Measurements from ENCODE around the gene GPX2. TPM values are rescaled to one million over a fixed set of nuclear protein-coding genes. Genes with fewer than 3 reads are reported as not detected.

Gene GPX2
- total and polyA plus RNA-seq, 2 of the 4 experiments (the other 2 are of a cell fraction) = not detected

DNA sequence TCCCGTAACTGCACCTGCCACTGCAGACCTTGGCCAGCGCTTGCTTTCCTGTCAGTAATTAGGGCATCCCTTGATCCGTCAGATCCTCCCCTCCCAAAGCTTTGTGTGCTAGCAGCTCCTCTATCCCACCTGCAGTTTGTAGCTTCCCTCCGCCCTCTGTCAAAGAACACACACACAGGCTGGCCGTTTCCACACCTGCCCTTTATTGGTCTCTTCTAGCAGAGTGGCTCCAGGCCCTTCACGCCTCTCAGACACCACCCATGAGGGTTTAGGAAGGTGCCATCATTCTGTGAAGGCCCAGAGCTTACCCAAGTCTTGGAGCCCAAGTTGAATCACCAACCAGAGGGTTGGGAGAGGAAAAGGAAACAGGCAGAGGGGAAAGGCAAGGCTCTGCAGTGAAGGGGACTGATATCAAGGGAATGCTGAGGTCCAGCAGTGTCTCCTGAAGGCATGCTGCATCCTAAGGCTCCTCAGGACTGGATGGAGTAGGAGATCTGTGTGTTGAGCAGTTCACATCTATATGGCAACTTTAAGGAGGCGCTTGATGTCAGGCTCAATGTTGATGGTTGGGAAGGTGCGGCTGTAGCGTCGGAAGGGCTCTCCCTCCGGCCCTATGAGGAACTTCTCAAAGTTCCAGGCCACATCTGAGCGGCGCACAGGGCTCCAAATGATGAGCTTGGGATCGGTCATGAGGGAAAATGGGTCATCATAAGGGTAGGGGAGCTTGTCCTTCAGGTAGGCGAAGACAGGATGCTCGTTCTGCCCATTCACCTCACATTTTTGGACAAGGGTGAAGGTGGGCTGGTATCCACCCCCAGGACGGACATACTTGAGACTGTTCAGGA is 3.4 kb downstream of the GPX2 start (continued):
- TF ChIP-seq, protein P1, sequence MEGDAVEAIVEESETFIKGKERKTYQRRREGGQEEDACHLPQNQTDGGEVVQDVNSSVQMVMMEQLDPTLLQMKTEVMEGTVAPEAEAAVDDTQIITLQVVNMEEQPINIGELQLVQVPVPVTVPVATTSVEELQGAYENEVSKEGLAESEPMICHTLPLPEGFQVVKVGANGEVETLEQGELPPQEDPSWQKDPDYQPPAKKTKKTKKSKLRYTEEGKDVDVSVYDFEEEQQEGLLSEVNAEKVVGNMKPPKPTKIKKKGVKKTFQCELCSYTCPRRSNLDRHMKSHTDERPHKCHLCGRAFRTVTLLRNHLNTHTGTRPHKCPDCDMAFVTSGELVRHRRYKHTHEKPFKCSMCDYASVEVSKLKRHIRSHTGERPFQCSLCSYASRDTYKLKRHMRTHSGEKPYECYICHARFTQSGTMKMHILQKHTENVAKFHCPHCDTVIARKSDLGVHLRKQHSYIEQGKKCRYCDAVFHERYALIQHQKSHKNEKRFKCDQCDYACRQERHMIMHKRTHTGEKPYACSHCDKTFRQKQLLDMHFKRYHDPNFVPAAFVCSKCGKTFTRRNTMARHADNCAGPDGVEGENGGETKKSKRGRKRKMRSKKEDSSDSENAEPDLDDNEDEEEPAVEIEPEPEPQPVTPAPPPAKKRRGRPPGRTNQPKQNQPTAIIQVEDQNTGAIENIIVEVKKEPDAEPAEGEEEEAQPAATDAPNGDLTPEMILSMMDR (conservative IDR thresholded peaks at IDR 0.05; ENCODE audit: low read depth, low read length) = no peak

DNA sequence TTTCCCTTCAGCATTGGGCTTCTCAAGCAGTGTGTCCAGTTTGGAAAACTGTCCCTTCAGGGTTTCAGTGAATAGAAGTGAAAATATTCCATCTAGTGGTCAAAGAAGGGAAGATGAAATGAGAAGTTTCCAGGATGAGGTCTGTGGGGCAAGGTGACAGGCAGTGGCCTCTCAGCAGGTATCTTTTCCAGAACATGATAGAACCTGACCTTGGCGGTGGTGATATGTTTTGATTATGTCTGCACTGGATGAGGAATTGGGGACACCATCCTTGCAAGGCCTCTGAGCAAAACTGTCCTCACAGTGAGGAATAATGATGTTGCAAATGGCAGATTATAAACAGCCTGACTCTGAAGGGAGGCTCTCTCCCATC is 4.7 kb downstream of the GPX2 start:
- Histone ChIP-seq H3K79me1 (ENCODE audit: low read depth in 1 of 2, low read length in 2 of 2) (peaks cover 0 to 3% of the 10 kb centered on the region in 2 experiments; a peak in 1 of 4 replicates), H3K14ac (replicated peaks; ENCODE audit: low read depth, low read length) (no peak overlapping the region), H3K4me2 (ENCODE audit: low read depth, low read length) (no peak overlapping the region), H3K27ac (ENCODE audit: insufficient read depth, low read length) (no peak overlapping the region), H3K36me3 (ENCODE audit: control insufficient read depth, insufficient read depth, low read length) (peaks cover 6% of the 10 kb centered on the region), H3K4me3 (ENCODE audit: insufficient read depth, low read depth, low read length) (no peak overlapping the region), H4K5ac (ENCODE audit: low read depth, low read length) (no peak overlapping the region), H2BK5ac (ENCODE audit: low read depth, low read length, poor library complexity, severe bottlenecking) (no peak overlapping the region), H4K8ac (ENCODE audit: low read depth in 2 of 2, low read length in 2 of 2) (no peak overlapping the region), H2AK9ac (replicated peaks; ENCODE audit: low read depth, low read length, poor library complexity) (no peak overlapping the region), H3K56ac (ENCODE audit: extremely low read depth, insufficient read depth, low read length) (no peak overlapping the region), H2BK20ac (ENCODE audit: low read depth, low read length) (no peak overlapping the region), H2BK15ac (ENCODE audit: low read depth, low read length) (no peak overlapping the region), H4K20me1 (ENCODE audit: insufficient read depth, low read length) (no peaks in the 10 kb centered on the region; the same call in 1 of the 2 replicates), H3K4ac (ENCODE audit: low read depth, low read length) (no peak overlapping the region), H2AK5ac (ENCODE audit: low read depth, low read length) (no peak overlapping the region), H2AFZ (replicated peaks; ENCODE audit: low read length, poor library complexity) (no peak overlapping the region), H3K18ac (ENCODE audit: low read depth, low read length) (no peak overlapping the region), H3K9me3 (ENCODE audit: control insufficient read depth, insufficient read depth, low read length) (no peaks in the 10 kb centered on the region), H4K91ac (ENCODE audit: insufficient read depth, low read depth, low read length) (no peak overlapping the region), H3K23ac (ENCODE audit: low read depth, low read length) (no peak overlapping the region), H3K4me1 (ENCODE audit: control insufficient read depth, insufficient read depth, low read length) (no peaks in the 10 kb centered on the region), H3K27me3 (ENCODE audit: control insufficient read depth, insufficient read depth, low read length) (no peaks in the 10 kb centered on the region), H3K9ac (ENCODE audit: low read depth, low read length) (no peak overlapping the region), H3K9me1 (ENCODE audit: insufficient read depth, low read length) (peaks cover 4% of the 10 kb centered on the region; the same call in 1 of the 2 replicates), H2BK120ac (ENCODE audit: low read depth, low read length) (no peak overlapping the region)
- ATAC-seq (ENCODE audit: low read depth) (peak; percentile 67), DNase-seq (peak; percentile 15)
- CTCF ChIA-PET = no interaction called here
- POLR2A ChIA-PET (ENCODE audit: unreplicated experiment) = no interaction called here
- dilution Hi-C loops (cut with HindIII; ENCODE audit: low sequenced_read_pairs, unreplicated experiment) (no loop called here), in situ Hi-C loops (cut with MboI; ENCODE audit: low sequenced_read_pairs) (no loop called here), intact Hi-C loops (cut with micrococcal nuclease) (no loop called here)
- no TSS peak for BruUV-seq (replicated peaks)
- 100% methylated on average over 1 of the region's 1 CpG; no CpG with 5 or more reads in 1 of the 2 experiments for WGBS, 2 experiments (ENCODE audit: extremely low coverage in 2 of 2, insufficient read length in 1 of 2)
- TF ChIP-seq MAZ (IDR thresholded peaks at IDR 0.05; ENCODE audit: borderline replicate concordance, low read depth, low read length) = no peak
- no peak for TF ChIP-seq FOS (IDR thresholded peaks at IDR 0.05; ENCODE audit: low read depth, low read length)
- TF ChIP-seq CHD1 (IDR thresholded peaks at IDR 0.05; ENCODE audit: low read depth, low read length) = no peak
- peak; percentile 18; the same call in 1 of the 2 replicates for TF ChIP-seq RAD21 (IDR thresholded peaks at IDR 0.05; ENCODE audit: low read length)
- TF ChIP-seq, protein P2, sequence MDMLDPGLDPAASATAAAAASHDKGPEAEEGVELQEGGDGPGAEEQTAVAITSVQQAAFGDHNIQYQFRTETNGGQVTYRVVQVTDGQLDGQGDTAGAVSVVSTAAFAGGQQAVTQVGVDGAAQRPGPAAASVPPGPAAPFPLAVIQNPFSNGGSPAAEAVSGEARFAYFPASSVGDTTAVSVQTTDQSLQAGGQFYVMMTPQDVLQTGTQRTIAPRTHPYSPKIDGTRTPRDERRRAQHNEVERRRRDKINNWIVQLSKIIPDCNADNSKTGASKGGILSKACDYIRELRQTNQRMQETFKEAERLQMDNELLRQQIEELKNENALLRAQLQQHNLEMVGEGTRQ (IDR thresholded peaks at IDR 0.05; ENCODE audit: low read depth, low read length) = no peak
- no peak for TF ChIP-seq RFX5 (IDR thresholded peaks at IDR 0.05; ENCODE audit: low read depth, low read length)
- TF ChIP-seq POLR2A (IDR thresholded peaks at IDR 0.05; ENCODE audit: low read depth, low read length) = no peak
- TF ChIP-seq NFE2L2 (IDR thresholded peaks at IDR 0.05; ENCODE audit: low read depth, low read length) = no peak
- TF ChIP-seq RCOR1 (IDR thresholded peaks at IDR 0.05; ENCODE audit: insufficient replicate concordance, low read length) = no peak
- no peak for TF ChIP-seq BHLHE40 (IDR thresholded peaks at IDR 0.05; ENCODE audit: low read depth, low read length)
- TF ChIP-seq, protein P1 (conservative IDR thresholded peaks at IDR 0.05; ENCODE audit: low read depth, low read length) = peak; percentile 26; the same call in 1 of the 2 replicates
